ENCODE measurements around the gene SULT1A2. TPM values are rescaled to one million over a fixed set of nuclear protein-coding genes. Genes with fewer than 3 reads are reported as not detected.

The SULT1A2 gene
- total RNA-seq, 1 donor from 2014 or later = not detected

GRCh38 chr16:28590384-28591340 lies 6.2 kb downstream of the SULT1A2 start:
- Histone ChIP-seq H3K4me3 (ENCODE audit: low read depth, low read length) (no peak overlapping the region), H3K36me3 (ENCODE audit: control insufficient read depth, insufficient read depth, low read length) (peaks cover 6% of the 10 kb centered on the region), H3K27me3 (ENCODE audit: control insufficient read depth, insufficient read depth, low read length) (no peaks in the 10 kb centered on the region)
- no peak for TF ChIP-seq CTCF (IDR thresholded peaks at IDR 0.05; ENCODE audit: insufficient read depth, low read length, severe bottlenecking)
- FAIRE-seq (no peak), DNase-seq (ENCODE audit: low read depth) (no peak)

- no peak overlapping the region for H3K4me3 ChIP-seq (ENCODE audit: low read depth, low read length)
- DNase-seq (ENCODE audit: low read depth) = no peak
- peaks cover 6% of the 10 kb centered on the region for H3K36me3 ChIP-seq (ENCODE audit: control insufficient read depth, insufficient read depth, low read length)
- H3K27me3 ChIP-seq (ENCODE audit: control insufficient read depth, insufficient read depth, low read length) = no peaks in the 10 kb centered on the region
- no peak for FAIRE-seq
- no peak for TF ChIP-seq CTCF (IDR thresholded peaks at IDR 0.05; ENCODE audit: insufficient read depth, low read length, severe bottlenecking)
Observed at GRCh38 chr16:28589930-28590329, 6.9 kb downstream of the SULT1A2 start.

DNA sequence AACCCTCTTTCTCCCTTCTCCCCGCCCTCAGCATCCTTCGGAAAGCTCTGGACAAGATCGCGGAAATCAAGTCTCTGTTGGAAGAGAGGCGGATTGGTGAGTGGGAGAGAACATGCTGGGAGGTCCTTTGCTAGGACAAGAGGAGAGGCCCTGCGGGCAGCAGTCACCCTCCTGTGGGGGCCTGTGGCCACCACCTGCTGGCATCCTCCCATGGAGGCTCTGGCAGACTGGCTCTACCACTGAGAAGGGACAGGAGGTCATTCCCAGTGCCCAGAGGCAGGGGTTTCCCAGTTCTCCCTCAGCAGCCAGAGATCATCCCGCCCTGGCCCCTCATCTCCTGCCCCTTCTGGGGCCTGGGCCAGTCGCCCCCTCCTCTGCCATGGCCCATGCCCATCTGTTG lies 7.8 kb downstream of the SULT1A2 start:
- Histone ChIP-seq H3K4me3 (ENCODE audit: low read depth, low read length) (no peak overlapping the region), H3K27me3 (ENCODE audit: control insufficient read depth, insufficient read depth, low read length) (no peaks in the 10 kb centered on the region), H3K36me3 (ENCODE audit: control insufficient read depth, insufficient read depth, low read length) (peaks cover 6% of the 10 kb centered on the region)
- DNase-seq (ENCODE audit: low read depth) (no peak), FAIRE-seq (no peak)
- no peak for TF ChIP-seq CTCF (IDR thresholded peaks at IDR 0.05; ENCODE audit: insufficient read depth, low read length, severe bottlenecking)

DNA sequence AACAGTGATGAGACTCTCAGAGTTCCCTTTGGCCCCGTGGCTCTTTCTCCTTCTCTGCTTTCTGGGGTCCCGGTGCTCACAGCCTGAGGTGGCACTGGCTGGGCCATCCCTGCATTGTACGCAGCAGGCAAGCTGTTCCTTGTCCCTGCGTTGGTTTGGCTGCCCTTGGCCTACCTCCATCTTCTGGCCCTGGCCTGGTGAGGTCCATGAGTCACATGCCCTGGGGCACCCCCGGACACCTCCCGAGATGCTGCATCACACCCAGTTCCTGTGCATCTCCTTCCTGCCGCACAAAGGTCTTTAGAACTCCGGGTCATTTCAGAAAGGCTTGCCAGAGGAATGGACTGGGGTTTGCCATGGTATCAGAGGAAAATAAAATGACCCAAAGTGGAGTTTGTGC lies 9.5 kb downstream of the SULT1A2 start:
- no peak for TF ChIP-seq CTCF (IDR thresholded peaks at IDR 0.05; ENCODE audit: insufficient read depth, low read length, severe bottlenecking)
- FAIRE-seq (no peak), DNase-seq (ENCODE audit: low read depth) (peak; percentile 43)

DNA sequence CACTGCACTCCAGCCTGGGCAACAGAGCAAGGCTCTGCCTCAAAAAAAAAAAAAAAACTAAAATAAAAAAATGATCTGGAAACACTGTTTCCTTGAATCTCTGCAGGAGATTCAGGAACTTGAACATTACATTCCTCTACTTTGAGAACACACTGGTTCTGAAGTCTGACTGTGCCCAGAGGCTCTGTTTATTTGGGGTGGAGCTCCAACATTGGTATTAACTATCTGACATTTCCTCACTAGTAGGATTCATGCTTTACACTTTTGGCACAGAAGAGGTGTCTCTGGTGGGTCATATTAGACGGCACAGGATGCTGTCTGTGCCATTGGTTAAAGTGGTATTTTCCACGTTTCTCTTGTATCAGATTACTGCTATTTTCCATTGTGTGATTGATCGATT lies 10.4 kb downstream of the SULT1A2 start:
- H3K36me3 ChIP-seq (ENCODE audit: control insufficient read depth, insufficient read depth, low read length) = peaks cover 9% of the 10 kb centered on the region
- H3K27me3 ChIP-seq (ENCODE audit: control insufficient read depth, insufficient read depth, low read length) = no peaks in the 10 kb centered on the region
- no peak overlapping the region for H3K4me3 ChIP-seq (ENCODE audit: low read depth, low read length)
- FAIRE-seq = no peak
- no peak for TF ChIP-seq CTCF (IDR thresholded peaks at IDR 0.05; ENCODE audit: insufficient read depth, low read length, severe bottlenecking)
- DNase-seq (ENCODE audit: low read depth) = no peak

More for the DNA sequence above, 9.5 kb downstream of the SULT1A2 start:
- Histone ChIP-seq H3K36me3 (ENCODE audit: control insufficient read depth, insufficient read depth, low read length) (peaks cover 7% of the 10 kb centered on the region), H3K27me3 (ENCODE audit: control insufficient read depth, insufficient read depth, low read length) (no peaks in the 10 kb centered on the region), H3K4me3 (ENCODE audit: low read depth, low read length) (no peak overlapping the region)
